Activated CD8-positive, alpha-beta memory T cell treated with anti-CD3 and anti-CD28 coated beads, Interleukin-2, amount 50 U/mL, for 1 hour (primary cell): Measurements from ENCODE around the gene CD69.
"Not testable (repeated sequence)": the region's sequence is repeated elsewhere in the genome, so short reads cannot be mapped to it uniquely, and the experiment has no call there.

Source experiments
- DNase-seq: peaks from one replicate; pipeline ENCODE4 v3.0.0-alpha.2; 2020; ENCODE audit errors: extremely low read depth

Gene CD69

GRCh38 chr12:9719790-9720189 lies 40.9 kb downstream of the CD69 start:
- DNase-seq = no peak

GRCh38 chr12:9718968-9719367 lies 41.7 kb downstream of the CD69 start:
- no peak for DNase-seq

GRCh38 chr12:9717070-9717925 lies 43.4 kb downstream of the CD69 start:
- no peak for DNase-seq

- not testable (repeated sequence) for DNase-seq
Measured at GRCh38 chr12:9713032-9713558, 47.6 kb downstream of the CD69 start.

- no peak for DNase-seq
Measured at GRCh38 chr12:9711664-9712063, 49.0 kb downstream of the CD69 start.

GRCh38 chr12:9710584-9711375 lies 49.9 kb downstream of the CD69 start:
- DNase-seq = no peak

GRCh38 chr12:9708853-9709252 lies 51.8 kb downstream of the CD69 start:
- no peak for DNase-seq

- peak; percentile 34 for DNase-seq
Measured at GRCh38 chr12:9707864-9708808, 52.6 kb downstream of the CD69 start.

- DNase-seq = no peak
Measured at GRCh38 chr12:9707356-9707755, 53.3 kb downstream of the CD69 start.

- no peak for DNase-seq
Measured at GRCh38 chr12:9706086-9706685, 54.5 kb downstream of the CD69 start.

GRCh38 chr12:9704561-9704960 lies 56.1 kb downstream of the CD69 start:
- DNase-seq = not testable (repeated sequence)
